GM18868 (cell line): Measurements from ENCODE around the gene OR51E1.
A peak's percentile ranks its signal among the peaks of the same experiment; 100 is the strongest.

ENCODE experiments used
- ATAC-seq: cut with Tn5 transposase; IDR thresholded peaks from one replicate; pipeline ENCODE4 v1.9.1; 2021; ENCODE audit warnings: mild to moderate bottlenecking, moderate library complexity; ENCODE audit not compliant: unreplicated experiment

The OR51E1 gene

DNA sequence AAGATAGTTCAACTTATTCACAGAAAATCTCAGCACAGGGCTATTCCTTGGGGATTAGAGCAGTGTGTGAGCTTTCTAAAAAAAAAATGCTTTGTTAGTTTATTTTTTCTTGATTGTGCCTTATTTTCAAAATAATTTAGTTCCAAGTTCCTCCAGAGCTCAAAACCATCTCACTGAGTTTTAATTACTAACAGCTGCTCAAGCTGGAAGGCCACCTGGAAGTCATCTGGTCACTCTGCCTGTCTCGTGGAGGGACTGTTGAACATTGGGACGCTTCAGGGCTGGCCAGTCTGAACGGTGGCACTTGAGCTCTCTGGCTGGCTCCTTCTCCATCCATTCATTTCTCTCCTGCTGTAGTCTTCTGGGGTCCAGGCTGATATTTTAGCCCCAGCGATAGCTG, 4.0 kb downstream of the OR51E1 start:
- ATAC-seq = no peak

DNA sequence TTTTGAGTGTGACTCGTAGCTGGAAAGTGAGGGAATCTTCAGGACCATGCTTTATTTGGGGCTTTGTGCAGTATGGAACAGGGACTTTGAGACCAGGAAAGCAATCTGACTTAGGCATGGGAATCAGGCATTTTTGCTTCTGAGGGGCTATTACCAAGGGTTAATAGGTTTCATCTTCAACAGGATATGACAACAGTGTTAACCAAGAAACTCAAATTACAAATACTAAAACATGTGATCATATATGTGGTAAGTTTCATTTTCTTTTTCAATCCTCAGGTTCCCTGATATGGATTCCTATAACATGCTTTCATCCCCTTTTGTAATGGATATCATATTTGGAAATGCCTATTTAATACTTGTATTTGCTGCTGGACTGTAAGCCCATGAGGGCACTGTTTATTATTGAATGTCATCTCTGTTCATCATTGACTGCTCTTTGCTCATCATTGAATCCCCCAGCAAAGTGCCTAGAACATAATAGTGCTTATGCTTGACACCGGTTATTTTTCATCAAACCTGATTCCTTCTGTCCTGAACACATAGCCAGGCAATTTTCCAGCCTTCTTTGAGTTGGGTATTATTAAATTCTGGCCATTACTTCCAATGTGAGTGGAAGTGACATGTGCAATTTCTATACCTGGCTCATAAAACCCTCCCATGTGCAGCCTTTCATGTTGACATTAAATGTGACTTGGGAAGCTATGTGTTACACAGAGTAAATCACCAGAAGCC, 11.0 kb downstream of the OR51E1 start:
- no peak for ATAC-seq

DNA sequence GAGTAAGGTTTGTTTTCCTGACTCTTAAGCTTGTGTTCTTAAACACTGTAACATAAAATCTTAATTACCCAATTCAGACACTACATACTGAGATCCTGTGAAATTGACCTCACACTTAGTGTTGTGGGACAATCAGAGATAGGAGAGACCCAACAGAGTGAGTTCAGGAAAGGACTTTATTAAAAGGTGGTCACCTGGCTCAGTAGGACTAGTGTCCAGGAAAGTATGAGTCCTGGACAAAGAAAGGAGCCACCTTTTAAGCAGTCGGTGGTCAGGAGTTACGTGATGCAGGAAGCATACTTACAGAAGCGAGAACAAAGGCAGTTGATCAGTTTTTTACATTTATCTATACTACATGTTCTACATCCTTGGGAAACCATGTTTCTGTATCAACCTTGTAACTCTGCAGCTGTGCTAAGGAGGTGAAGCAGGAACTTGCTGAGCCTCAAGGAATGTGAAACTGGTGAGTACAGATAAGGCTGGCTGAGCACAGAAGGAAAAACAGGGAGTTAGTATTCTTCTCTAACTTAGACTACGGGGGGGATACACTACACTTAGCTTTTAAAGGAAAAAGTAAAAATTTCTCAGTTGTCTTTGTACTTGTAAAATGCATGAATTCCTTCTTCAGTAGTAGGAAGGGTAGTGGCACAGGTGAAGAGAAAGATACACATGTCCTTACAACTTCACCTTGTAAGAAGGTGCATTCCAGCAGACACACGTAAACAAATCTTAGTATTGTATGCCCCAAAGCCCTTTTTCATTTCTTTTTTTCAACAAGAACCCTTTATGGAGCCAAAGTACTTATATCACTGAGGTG, 15.1 kb downstream of the OR51E1 start:
- no peak for ATAC-seq

DNA sequence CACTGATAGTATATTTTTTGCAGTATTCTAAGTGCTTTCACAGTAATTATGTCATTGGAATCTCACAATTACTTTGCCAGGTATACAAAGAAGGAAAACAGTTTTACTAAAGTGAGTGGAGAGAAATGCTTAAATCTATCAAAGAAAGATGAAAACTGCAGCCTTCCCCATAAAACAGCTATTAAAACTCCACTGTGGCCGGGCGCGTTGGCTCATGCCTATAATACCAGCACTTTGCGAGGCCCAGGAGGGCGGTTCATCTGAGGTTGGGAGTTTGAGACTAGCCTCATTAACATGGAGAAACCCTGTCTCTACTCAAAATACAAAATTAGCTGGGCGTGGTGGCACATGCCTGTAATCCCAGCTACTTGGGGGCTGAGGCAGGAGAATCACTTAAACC, 19.1 kb downstream of the OR51E1 start:
- no peak for ATAC-seq

- ATAC-seq = no peak
Measured at GRCh38 chr11:4664183-4664582, 20.4 kb downstream of the OR51E1 start.

DNA sequence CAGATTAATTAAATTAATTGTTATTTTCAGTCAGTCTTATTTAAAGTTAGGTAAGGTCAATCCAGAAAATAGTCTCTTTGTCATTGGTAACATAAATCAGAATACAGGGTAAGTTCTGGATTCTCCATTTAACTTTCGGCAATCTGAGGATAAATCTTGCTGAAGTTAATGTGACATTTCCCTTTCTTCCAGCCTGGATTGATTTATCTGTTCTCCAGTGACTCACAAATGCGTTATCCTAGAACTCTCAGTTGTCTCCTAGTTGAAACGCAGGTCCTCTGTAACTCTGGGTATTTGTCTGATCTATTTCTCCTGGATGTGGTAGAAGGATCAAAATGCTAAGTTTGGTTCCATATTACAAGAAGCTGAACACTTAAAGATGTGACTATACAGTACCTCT, 21.0 kb downstream of the OR51E1 start:
- ATAC-seq = no peak

- no peak for ATAC-seq
Measured at GRCh38 chr11:4665424-4665823, 21.6 kb downstream of the OR51E1 start.

GRCh38 chr11:4671741-4672140, 28.0 kb downstream of the OR51E1 start:
- ATAC-seq = no peak

DNA sequence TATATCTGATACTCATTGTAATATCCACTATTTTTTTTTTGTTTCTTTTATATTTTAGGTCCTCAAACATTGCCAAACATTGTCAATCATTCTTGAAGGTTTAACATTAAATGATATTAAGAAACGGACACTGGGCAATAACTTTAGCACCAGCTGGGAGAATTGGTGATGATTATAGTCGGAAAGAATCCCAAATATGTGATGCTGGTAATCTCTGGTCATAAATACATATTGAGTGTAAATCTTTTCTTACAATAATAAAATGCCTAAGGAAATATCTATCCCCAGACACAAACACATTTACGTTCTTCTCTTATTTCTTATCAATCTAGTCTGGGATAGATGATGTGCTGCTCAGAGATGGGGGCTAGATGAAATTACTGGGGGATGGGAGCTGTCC, 28.7 kb downstream of the OR51E1 start:
- ATAC-seq = no peak

- no peak for ATAC-seq
Measured at GRCh38 chr11:4673781-4674180, 30.0 kb downstream of the OR51E1 start.

GRCh38 chr11:4677948-4678347, 34.2 kb downstream of the OR51E1 start:
- peak; percentile 60 for ATAC-seq

- no peak for ATAC-seq
Measured at GRCh38 chr11:4680341-4680740, 36.6 kb downstream of the OR51E1 start.

DNA sequence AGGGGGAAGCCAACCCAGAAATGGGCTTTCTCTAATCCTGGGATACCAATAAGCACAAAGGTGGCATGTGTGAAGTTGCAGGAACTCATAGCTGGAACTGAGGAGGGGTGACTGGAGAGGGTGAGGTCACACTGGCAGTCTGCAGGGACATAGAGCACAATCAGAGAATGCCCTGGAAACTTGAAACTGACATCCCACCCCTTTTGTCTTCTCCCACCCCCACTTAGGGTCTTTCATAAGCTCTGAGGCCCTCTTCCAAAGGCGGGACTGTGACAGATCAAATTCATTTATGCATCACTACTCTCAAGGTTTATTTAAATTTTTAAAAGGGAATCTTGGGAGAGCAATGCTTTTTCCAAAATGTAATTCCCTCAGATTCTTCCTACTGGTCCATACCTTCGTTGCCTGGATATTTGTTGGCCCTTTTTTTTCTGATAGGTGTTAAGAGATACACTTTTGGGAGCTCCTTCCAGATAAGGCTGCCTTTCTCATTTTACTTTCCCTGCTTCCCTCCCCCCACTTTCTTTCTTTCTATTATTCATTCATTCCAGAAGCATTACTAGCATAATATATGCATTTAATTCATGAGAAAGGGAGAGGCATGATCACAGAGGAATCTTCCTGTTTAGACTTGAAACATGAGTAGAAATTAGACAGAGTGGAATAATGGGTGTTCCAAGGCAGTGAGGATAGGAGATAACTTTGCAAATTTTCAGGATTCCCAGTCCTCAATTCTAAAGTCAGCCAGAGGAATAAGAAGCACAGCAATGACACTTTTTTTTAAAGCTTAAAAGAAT, 39.0 kb downstream of the OR51E1 start:
- no peak for ATAC-seq

DNA sequence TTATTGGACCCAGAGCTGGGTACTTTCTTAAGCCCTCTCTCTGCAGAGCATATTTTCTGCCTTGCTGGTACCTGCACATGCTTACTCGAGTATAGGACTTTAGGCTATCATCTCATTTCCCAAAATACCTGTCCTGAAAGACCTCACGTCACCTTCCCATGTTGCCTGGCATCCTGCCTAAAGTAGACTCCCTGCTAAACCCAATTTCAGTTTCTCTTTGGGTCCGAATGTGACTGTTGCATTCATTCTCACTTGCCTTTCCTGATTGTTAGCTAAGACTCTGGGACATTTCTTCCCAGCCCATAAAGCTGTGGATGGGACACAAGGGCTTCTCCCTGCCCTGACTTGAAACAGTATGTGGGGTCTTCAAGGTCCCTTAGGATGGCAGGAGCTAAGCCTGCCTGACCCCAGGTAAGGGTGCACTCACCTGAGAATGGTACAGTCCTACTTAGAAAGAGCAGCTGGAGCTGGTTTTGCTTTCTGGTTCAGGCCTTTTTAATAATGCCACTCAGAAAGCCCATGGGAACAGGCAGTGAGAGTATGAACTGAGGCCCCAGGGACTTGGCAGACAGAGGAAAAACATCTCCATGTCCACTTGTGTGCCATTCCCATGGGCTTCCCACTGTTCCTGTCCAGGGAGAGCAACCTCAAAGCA, 41.0 kb downstream of the OR51E1 start:
- no peak for ATAC-seq

DNA sequence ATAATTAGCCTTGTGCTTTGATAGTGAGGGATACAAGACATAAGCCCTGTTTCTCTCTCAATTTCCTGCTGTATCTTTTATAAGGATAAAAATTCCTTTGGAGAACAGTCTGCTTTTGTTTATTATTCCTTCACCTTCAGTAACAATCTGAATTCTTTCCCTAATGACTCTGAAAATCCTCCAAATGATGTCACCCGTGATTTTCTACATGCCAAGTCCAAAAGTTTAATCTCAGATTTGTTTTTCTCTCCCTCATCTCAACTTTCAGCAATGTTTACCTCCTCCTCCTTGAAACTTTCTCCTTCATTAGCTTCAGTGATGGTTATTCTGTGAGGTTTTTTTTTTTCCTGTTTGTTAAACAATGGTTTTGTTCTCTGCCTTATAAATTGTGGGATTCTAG, 51.7 kb downstream of the OR51E1 start:
- ATAC-seq = no peak

GRCh38 chr11:4697585-4697984, 53.8 kb downstream of the OR51E1 start, which contains the start of gene OR51E2:
Gene OR51E2, minus strand, starts transcription at chr11:4697853. Its CDS starts 15,142 bp downstream, at chr11:4682711.
- no peak for ATAC-seq

GRCh38 chr11:4699697-4700435, 56.1 kb downstream of the OR51E1 start:
- peak; percentile 92 for ATAC-seq

GRCh38 chr11:4700436-4700820, 56.6 kb downstream of the OR51E1 start:
- no peak for ATAC-seq

DNA sequence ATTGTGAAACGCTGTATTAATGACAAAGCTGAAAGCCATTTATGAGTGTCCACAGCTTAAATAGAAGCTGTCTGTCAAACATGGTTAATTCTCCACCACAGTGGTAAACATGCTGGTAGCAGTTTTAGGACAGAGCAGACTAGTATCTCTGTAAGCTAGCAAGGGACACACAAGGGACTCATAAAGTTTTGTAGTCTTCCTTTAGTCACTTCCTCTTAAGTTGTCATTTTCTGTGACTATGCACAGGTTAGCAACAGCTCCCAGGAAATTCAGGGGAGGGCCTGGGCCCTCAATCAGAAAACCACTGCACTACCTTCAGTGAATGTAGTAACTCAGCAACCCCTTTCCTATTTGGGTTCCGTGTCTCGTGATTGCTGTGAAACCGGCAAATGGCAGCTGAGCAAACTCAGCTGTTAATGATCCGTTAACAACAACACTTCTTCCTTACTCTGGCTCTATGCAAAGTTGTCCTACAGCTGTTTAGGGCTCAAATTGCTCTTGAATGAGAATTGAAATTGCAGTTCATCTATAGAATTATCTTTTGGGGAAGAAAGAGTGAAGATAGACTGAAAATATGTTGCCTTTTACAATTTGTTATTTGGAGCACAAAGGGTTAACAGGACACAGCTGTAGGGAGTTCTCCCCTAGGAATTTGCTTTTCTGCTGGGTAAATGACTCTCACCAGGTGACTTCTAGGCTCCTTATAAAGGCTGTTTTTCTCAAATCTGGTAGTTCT, 60.4 kb downstream of the OR51E1 start, which contains the start of gene MMP26:
Gene MMP26, plus strand, starts transcription at position 731 of the 736 bp plus-strand sequence.
- peak; percentile 42 for ATAC-seq
